HG02870 (cell line): Measurements from ENCODE around the gene RELB.

ENCODE experiments used
- ATAC-seq: cut with Tn5 transposase; IDR thresholded peaks from one replicate; pipeline ENCODE4 v1.9.1; 2021; ENCODE audit warnings: mild to moderate bottlenecking, moderate library complexity; ENCODE audit not compliant: unreplicated experiment

Gene RELB

DNA sequence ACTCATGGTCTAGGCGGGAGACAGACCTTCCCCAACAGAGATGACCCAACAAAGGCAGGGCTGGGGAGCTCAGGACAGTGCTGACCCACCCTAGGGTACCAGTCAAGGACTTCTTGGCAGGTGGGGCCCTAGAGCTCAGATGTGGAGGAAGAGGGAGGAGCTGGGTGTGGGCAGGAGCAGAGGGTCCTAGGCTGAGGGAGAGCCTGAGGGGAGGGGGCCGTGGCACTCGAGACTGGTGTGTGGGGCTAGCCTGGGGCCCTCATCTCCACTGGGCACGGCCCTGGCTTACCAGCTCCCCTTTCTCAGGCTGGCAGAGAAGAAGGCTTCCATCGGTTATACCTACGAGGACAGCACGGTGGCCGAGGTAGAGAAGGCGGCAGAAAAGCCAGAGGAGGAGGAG, 56.2 kb downstream of the RELB start:
- no peak for ATAC-seq

DNA sequence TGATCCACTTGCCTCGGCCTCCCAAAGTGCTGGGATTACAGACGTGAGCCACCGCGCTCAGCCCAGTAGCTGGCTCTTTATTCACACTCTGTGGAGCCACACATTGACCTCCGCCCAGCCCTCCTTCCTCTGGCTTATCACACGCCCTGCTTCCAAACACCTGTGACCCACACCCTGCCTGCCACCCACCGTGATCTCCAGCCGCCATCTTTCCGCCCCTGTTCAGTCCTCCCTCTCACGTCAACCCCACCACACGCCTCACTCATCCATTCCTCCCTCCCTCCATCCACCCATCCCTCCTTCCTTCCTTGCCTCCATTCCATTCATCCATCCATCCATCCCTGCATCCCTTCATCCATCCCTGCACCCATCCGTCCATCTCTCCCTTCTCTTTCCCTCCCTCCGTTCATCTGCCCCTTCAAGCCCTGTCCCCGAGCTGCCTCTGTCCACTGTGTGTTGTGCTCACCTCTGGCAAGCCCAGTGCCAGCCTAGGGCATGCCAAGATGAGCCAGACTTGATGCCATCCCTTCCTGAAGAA, 57.4 kb downstream of the RELB start:
- no peak for ATAC-seq

DNA sequence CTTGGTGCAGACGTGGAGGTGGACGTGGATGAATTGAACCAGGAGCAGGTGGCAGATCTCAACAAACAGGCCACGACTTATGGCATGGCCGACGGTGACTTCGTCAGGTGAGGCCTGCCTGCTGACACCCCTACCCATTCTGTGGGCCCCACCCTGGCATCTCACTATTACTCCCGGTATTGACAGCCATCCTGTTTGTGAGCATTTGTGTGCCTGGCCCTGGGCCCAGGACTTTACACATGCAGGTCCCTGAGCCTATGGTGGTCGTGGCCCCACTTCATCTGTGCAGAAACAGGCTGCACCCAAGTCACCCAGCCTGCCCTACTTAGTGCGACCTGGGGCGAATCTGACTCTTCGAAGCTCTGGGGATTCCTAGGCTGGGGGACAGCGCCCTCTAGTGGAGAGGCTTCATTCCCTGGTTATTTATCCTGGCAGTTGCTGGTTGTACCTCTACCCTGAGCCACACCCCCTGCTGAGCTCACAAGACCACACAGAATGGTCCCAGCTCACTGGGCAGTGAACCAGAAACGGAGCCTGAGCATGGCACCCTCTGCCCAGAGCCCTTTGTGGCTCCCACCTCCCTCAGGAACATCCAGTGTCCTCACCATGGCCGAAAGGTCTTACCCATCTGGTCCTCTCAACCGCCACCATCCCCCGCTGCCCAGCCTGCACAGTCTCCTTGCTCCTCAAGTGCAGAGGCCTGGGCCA, 58.1 kb downstream of the RELB start:
- no peak for ATAC-seq

DNA sequence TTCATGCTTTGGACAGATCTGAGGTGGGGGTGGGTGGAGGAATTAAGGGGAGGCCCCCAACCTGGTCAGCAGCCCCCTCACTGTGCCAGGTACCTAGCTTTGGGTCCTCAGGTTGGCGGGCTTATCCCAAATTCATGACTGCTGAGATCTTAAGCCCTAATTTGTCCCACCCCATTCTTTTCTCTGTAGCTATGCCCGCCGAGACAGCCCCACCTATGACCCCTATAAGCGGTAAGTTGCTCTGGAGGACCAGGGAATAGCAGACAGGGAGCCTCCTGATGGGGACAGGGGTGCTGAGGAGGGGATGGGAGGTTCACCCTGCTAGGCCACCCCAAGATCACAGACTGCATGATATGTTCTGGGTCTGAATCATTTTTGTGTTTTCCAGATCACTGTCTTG, 60.7 kb downstream of the RELB start:
- no peak for ATAC-seq

DNA sequence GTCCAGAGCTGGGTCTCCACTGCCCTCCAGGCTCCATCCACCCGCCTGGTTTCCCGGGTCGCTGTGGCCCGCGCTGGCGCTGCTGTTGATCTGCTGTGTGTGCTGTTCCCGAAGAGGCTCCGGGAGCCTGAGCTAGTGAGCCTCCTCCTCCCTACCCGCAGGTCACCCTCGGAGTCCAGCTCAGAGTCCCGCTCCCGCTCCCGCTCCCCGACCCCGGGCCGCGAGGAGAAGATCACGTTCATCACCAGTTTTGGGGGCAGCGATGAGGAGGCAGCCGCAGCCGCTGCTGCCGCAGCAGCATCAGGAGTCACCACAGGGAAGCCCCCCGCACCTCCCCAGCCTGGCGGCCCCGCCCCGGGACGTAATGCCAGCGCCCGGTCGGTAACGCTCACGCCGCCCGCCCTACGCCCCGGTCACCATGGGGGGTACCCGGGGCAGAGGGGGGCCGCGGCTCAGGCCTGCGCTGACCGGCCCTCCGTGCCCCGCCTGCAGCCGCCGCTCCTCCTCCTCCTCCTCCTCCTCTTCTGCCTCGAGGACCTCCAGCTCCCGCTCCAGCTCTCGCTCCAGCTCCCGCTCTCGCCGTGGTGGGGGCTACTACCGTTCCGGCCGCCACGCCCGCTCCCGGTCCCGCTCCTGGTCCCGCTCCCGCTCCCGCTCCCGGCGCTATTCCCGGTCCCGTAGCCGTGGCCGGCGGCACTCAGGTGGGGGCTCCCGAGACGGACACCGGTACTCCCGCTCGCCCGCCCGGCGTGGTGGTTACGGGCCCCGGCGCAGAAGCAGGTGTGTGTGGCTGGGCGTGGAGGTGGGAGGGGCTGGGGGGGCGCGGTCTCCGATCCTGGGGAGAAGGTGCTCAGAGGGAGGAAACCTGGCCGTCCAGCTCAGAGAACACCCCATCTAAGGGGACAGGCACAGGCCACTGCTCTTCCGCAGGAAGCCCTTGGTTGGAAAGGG, 62.9 kb downstream of the RELB start:
- no peak for ATAC-seq

DNA sequence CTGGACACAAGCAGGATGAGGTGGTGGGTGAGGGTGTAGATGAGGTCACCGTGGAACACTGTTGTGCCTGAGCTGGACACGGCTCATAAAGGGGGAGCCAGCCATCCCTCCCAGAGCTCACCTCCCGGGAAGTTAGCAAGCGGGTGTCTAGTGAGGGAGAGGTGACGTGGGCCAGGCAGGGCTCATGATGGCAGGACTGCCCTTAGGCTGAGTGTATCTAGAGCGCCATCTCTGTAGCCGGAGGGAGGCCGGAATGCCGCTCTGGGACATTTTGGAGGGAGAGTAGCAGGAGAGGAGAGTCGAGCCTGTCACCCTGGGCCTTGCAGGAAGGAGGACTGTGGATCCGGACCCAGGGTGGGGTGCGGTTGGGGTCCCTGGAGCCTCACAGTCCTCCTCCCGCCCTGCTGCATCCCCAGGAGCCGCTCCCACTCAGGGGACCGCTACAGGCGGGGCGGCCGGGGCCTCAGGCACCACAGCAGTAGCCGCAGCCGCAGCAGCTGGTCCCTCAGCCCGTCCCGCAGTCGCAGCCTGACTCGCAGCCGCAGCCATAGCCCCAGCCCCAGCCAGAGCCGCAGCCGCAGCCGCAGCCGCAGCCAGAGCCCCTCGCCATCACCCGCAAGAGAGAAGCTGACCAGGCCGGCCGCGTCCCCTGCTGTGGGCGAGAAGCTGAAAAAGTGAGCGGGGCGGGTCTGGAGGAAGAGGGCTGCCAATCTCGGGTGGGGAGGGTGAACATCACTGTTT, 65.8 kb downstream of the RELB start:
- ATAC-seq = no peak

DNA sequence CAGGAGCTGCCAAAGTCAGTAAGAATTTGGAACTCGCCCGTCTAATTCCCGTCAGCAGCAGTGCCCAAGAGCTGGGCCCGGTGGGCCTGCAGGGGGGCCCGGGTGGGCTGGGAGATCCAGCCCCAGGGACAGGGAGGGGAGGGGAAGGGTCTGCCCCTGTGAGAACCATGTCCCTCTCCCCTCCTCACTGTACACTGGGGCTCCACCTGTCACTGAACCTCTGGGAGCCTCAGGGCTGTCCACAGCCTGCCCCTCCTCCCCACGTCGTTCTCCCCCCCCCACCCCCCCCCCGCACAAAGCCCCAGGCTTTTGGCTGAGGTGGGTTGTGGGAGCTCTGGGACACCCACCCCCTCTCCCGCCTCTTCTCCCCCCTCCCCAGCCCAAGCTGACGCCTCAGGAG, 66.8 kb downstream of the RELB start:
- ATAC-seq = no peak

DNA sequence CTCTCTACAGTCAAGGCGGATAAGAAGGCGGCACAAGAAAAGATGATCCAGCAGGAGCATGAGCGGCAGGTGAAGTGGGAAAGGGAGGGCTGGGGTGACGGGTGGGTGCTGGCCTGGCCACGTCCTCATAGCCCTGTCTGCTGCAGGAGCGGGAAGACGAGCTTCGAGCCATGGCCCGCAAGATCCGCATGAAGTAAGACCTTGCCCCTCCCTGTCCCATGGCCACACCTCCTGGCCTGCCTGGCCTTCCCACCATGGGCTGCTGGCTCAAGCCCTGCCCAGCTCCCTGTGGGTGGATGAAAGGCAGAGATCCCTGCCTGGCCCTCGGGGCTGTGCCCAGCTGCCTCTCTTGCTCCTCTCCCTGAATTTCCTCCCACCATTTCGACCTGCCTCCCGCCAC, 67.8 kb downstream of the RELB start:
- ATAC-seq = no peak

DNA sequence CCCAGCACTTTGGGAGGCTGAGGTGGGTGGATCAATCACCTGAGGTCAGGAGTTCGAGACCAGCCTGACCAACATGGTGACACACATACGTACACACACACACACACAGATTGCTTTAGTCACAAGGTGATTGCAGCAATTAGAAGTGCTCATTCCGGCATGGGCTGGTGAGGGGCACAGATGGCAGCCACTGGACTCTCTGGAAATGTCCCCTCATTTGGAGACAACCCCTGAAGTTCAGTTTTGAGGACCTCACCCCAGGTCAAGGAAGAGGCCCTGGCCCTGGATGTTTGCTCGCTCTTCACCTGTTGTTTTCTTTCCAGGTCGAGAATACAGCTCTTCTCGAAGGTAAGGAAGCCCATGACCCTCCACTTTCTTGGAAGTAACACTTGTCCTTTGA, 69.0 kb downstream of the RELB start:
- ATAC-seq = no peak

DNA sequence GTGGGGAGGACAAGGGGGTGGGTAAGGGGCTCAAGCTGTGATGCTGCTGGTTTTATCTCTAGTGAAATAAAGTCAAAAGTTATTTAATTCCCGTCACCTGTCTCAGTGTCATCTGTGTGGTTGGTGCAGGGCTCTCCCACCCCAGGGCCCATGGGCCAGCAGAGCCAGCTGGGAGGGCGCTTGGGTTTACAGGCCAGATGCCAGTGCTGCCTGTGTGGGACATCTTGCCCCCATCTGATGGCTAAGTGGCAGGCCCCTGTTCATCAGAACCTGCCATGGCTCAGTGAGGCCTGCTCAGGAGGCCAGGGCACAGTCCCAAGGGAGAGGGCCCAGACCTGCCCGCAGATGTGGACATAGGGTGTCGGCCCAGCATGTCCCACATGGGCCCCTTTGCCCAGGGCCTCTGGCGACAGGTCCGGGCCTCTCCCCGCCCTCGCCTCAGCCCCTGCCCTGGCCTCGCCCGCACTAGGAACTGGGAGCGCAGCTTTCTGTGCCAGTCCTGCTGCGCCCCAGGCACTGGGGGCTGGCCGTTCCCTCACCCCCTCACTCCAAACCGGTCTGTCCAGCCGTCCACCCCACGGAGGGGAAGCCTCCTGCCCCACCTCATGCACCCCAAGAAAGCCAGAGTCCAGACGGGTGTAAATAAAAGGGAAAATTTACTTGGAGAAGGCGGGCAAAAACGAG, 69.7 kb downstream of the RELB start:
- ATAC-seq = no peak

DNA sequence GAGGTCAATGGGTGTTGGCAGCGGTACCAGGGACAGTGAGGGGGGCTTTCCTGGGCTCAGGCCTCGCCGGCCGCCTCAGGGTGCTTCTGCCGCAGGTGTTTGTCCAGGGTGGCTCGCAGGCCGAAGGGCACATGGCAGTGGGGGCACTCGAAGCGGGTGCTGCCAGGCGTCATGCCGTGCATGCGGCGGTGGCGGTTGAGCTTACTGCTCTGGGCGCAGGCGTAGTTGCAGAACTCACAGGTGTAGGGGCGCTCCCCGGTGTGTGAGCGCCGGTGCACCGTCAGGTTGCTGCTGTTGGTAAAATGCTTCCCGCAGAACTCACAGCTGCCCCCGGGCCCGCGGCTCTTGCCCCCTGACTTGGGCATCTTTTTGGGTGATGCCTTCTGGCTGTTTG, 70.3 kb downstream of the RELB start:
- ATAC-seq = no peak

DNA sequence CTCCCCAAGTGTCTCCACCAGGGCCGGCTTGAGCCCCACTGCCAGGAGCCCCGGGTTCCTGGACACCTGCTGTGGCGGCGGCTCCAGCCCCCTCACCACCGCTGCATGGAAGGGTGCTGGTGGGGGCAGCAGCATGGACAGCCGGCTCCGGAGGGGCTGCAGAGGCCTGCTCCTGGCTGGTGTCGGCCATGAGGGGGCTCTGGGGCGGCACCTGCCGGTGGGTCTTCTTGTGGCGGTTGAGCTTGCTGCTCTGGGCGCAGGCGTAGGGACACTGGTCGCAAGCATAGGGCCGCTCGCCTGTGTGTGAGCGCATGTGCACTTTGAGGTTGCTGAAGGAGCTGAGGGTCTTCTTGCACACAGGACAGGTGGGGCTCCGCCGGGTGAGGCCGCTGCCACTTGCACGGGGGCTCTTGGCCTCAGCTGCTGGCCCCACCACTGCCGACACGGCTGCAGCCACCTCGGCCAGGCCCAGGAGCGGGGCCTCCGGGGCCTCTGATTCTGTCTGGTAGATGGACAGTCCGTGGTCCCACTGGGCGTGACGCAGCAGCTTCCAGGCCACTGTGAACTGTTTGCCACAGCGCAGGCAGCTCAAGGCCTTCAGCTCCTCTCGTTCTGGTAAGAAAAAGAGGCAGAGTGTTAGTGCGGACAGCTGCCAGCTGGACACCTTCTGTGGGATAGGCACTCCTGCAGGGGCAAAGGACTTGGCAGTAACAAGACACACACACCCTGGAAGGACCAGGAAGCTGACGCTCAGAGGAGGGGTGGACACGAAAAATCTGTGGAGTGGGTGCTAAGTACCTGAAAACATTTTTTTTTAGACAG, 70.9 kb downstream of the RELB start:
- ATAC-seq = no peak

DNA sequence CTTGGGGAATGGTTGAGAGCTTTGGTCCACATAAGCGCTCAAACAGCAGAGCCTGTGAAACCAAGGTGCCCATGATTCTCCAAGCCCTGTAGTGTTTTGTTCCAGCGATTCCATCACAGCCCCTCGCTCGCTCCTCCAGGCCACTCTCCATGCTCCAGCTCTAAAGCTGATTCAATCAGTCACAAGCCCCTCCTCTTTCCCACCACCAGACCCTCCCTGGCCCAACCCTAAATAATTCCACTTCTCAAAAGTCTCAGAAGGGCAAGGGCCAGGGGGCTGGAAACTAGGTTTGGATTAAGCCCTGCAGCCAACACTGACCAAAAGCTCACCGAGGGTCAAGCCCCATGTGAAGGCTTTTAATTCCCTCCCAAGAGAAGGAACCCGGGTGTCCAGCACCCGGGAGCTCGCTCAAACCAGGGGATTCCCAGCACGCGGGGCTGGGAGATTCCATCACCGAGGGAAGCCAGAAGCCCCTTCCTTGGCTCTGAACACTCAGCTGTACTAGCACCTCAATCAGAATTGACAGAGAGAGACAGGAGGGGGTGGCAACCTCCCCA, 73.6 kb downstream of the RELB start:
- no peak for ATAC-seq

DNA sequence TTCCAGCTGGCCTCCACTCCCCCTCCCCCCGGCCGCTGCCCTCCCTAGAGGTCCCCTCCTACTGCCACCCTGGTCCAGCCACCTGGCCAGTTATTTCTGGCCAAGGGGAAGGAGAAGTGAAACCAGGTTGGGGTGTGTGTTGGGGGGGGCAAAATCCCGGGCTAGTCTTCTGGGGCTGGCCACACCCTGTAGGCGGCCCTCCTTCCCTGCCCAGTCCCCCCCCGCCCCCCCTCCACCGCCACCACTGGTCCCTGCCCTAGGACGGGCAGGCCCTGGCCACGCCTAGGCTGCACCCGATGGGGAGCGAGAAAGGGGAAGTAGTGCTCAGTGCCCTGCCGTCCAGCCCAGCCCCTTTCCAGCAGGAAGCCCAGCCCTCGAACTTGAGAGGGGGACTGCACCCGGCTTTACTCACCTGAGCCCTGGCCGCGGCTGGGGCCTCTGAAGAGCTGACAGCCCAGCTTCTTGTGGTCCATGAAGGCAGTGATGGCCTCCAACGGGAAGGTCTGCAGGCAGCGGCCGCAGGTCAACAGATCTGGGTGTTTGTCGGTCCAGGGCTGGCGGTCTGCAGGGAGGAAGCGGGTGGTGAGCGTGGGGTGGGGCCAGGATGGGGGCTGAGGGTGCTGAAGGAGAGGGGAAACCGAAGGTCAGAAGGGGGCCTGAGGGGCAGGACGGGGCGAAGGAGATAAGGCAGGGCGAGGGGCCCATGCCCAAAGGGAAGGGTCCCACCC, 74.2 kb downstream of the RELB start:
- peak; percentile 50 for ATAC-seq

DNA sequence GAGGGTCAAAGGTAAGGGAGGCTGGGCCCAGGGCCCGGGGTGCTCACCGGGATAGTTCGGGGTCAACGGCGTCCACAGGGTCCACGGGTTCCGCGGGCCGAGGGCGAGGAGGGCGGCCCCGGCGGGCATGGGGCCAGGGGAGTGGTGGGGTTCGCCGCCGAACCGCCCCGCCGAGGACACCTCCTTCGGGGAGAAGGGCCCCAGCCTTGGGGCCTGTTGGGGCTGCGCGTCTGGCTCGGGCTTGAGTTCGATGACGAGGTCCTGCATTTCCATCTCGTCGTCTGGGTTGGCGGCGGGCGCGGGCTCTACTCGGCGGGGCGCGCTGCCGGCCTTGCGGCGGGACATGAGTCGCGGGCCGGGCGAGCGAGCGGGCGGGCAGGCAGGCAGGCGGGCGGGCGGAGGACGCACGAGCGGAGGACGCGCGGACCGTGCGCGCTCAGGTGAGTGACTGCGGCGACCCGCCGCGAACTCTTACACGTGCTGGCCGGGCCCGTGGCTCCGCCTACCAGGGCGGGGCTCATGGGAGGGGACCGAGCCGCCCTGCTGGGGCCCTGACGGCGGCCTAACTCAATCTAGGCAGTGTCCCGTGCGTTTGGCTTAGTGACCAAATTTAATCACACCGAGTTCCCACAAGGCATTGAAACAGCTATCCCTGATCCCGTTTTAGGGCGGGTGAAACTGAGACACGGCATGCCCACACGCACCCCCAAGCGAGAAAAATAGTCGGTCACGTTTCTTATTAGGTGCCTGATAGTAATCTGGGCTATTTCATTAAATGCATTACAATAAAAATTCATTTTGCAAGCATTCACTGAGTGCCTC, 75.0 kb downstream of the RELB start, which contains the start of gene ZNF296:
Gene ZNF296 (minus strand): TSS at position 450 of the 822 bp plus-strand sequence. CDS start 105 bp downstream, at position 345.
- no peak for ATAC-seq

DNA sequence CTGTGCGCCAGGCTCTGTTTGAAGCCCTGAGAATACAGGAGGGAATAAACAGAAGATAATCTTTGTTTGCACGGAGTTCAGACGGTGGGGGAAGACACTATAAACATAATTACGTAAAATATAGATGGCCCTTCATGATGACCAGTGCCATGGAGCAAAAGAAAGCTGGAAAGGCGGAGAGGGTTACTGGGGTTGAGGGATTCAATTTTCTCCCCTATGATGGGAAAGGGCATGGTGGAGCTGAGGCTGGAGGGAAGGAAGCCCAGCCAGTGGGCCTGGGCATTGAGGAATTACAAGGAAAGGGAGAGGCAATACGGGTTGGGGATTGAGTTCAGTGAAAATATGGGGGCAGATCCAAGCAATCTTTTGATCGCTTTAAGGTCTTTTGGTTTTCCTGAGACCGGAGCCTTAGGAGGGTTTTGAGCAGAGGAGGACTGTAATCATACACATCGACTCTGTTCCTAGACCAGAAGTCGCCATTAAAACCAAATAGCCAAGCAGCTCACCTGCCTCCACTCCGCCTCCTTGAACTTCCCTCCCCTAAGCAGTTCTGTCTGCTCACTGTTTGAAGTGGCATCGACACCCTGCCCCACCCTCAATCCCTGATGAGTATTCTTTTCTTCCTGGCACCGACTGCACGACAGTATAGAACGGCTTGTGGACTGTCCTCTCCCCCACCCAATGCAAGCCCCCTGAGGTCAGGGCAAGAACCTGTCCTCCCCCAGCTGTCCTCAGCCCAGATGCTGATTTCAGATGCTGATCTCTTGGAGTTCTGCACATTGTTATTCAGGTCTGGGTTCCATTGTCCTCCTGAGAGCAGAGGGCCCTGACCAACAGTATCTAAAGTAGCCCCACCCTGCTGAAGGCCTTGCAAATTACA, 75.8 kb downstream of the RELB start:
- no peak for ATAC-seq
